ENCODE results near the gene SERTAD1.
"Not testable (repeated sequence)": the region's sequence is repeated elsewhere in the genome, so short reads cannot be mapped to it uniquely, and the experiment has no call there.

Gene SERTAD1

GRCh38 chr19:40411958-40412499, 13.8 kb downstream of the SERTAD1 start:
- no peaks in the 10 kb centered on the region for H3K36me3 Mint-ChIP-seq
- no peak overlapping the region for H3K4me3 Mint-ChIP-seq
- H3K27ac Mint-ChIP-seq: no peak overlapping the region
- H3K9me3 Mint-ChIP-seq: no peaks in the 10 kb centered on the region
- no peaks in the 10 kb centered on the region for H3K27me3 Mint-ChIP-seq
- DNase-seq (ENCODE audit: low spot score in 2 of 2) (no peak), ATAC-seq (ENCODE audit: low read depth) (no peak)
- H3K4me1 Mint-ChIP-seq: peaks cover 19% of the 10 kb centered on the region

GRCh38 chr19:40411125-40411842, 14.5 kb downstream of the SERTAD1 start:
- peak; percentile 45 for ATAC-seq (ENCODE audit: low read depth)
- H3K4me1 Mint-ChIP-seq: peaks cover 16% of the 10 kb centered on the region
- H3K27ac Mint-ChIP-seq: no peak overlapping the region
- H3K9me3 Mint-ChIP-seq: no peaks in the 10 kb centered on the region
- H3K36me3 Mint-ChIP-seq: no peaks in the 10 kb centered on the region
- H3K4me3 Mint-ChIP-seq: peak overlapping the region; percentile 50
- H3K27me3 Mint-ChIP-seq: no peaks in the 10 kb centered on the region
- DNase-seq (ENCODE audit: low spot score in 2 of 2): no peak

- Mint-ChIP-seq H3K4me1 (peaks cover 19% of the 10 kb centered on the region), H3K27me3 (no peaks in the 10 kb centered on the region), H3K4me3 (no peak overlapping the region), H3K36me3 (no peaks in the 10 kb centered on the region), H3K9me3 (no peaks in the 10 kb centered on the region), H3K27ac (no peak overlapping the region)
- no peak for DNase-seq (ENCODE audit: low spot score in 2 of 2)
- peak; percentile 70 for ATAC-seq (ENCODE audit: low read depth)
Measured at GRCh38 chr19:40410030-40410389, 15.8 kb downstream of the SERTAD1 start.

- H3K9me3 Mint-ChIP-seq; ATAC-seq (ENCODE audit: low read depth); DNase-seq (ENCODE audit: low spot score in 2 of 2); H3K27me3 Mint-ChIP-seq; H3K27ac Mint-ChIP-seq; H3K36me3 Mint-ChIP-seq; H3K4me3 Mint-ChIP-seq: not testable (repeated sequence)
- peaks cover 22% of the 10 kb centered on the region for H3K4me1 Mint-ChIP-seq
Measured at GRCh38 chr19:40408598-40408925, 17.2 kb downstream of the SERTAD1 start.

GRCh38 chr19:40407714-40408597, 17.8 kb downstream of the SERTAD1 start:
- peaks cover 23% of the 10 kb centered on the region for H3K4me1 Mint-ChIP-seq
- H3K27me3 Mint-ChIP-seq: no peaks in the 10 kb centered on the region
- H3K4me3 Mint-ChIP-seq: peak overlapping the region; percentile 22
- no peak for DNase-seq (ENCODE audit: low spot score in 2 of 2)
- no peaks in the 10 kb centered on the region for H3K36me3 Mint-ChIP-seq
- no peak for ATAC-seq (ENCODE audit: low read depth)
- no peaks in the 10 kb centered on the region for H3K9me3 Mint-ChIP-seq
- peak overlapping the region; percentile 32 for H3K27ac Mint-ChIP-seq

- peak; percentile 75 for ATAC-seq (ENCODE audit: low read depth)
- Mint-ChIP-seq H3K27me3 (peaks cover 2% of the 10 kb centered on the region), H3K27ac (no peak overlapping the region)
Measured at GRCh38 chr19:40403262-40403984, 22.4 kb downstream of the SERTAD1 start.

GRCh38 chr19:40400559-40400958, 25.2 kb downstream of the SERTAD1 start:
- DNase-seq (ENCODE audit: low spot score in 2 of 2): no peak
- Mint-ChIP-seq H3K36me3 (no peaks in the 10 kb centered on the region), H3K4me3 (no peak overlapping the region), H3K27ac (no peak overlapping the region), H3K9me3 (no peaks in the 10 kb centered on the region), H3K4me1 (peaks cover 14% of the 10 kb centered on the region), H3K27me3 (peaks cover 2% of the 10 kb centered on the region)
- no peak for ATAC-seq (ENCODE audit: low read depth)

More at GRCh38 chr19:40403262-40403984, 22.4 kb downstream of the SERTAD1 start:
- Mint-ChIP-seq H3K9me3 (no peaks in the 10 kb centered on the region), H3K4me1 (peaks cover 23% of the 10 kb centered on the region), H3K4me3 (peak overlapping the region; percentile 97), H3K36me3 (no peaks in the 10 kb centered on the region)
- peak; percentile 78 to 82 for DNase-seq (ENCODE audit: low spot score in 2 of 2)

GRCh38 chr19:40398417-40399131, 27.2 kb downstream of the SERTAD1 start:
- peaks cover 7% of the 10 kb centered on the region for H3K4me1 Mint-ChIP-seq
- DNase-seq (ENCODE audit: low spot score in 2 of 2): no peak
- ATAC-seq (ENCODE audit: low read depth): peak; percentile 49
- H3K9me3 Mint-ChIP-seq: no peaks in the 10 kb centered on the region
- H3K27me3 Mint-ChIP-seq: peaks cover 2% of the 10 kb centered on the region
- H3K4me3 Mint-ChIP-seq: no peak overlapping the region
- no peak overlapping the region for H3K27ac Mint-ChIP-seq
- no peaks in the 10 kb centered on the region for H3K36me3 Mint-ChIP-seq

GRCh38 chr19:40397568-40397906, 28.3 kb downstream of the SERTAD1 start:
- Mint-ChIP-seq H3K9me3 (no peaks in the 10 kb centered on the region), H3K4me1 (peaks cover 5% of the 10 kb centered on the region), H3K4me3 (no peak overlapping the region), H3K27me3 (peaks cover 2% of the 10 kb centered on the region), H3K36me3 (no peaks in the 10 kb centered on the region), H3K27ac (no peak overlapping the region)
- DNase-seq (ENCODE audit: low spot score in 2 of 2): no peak
- no peak for ATAC-seq (ENCODE audit: low read depth)

GRCh38 chr19:40396886-40397567, 28.8 kb downstream of the SERTAD1 start:
- Mint-ChIP-seq H3K36me3 (no peaks in the 10 kb centered on the region), H3K27ac (no peak overlapping the region), H3K9me3 (no peaks in the 10 kb centered on the region), H3K4me3 (no peak overlapping the region), H3K4me1 (peaks cover 5% of the 10 kb centered on the region), H3K27me3 (peaks cover 2% of the 10 kb centered on the region)
- ATAC-seq (ENCODE audit: low read depth): no peak
- no peak for DNase-seq (ENCODE audit: low spot score in 2 of 2)

GRCh38 chr19:40395956-40396355, 29.8 kb downstream of the SERTAD1 start:
- H3K36me3 Mint-ChIP-seq: no peaks in the 10 kb centered on the region
- peaks cover 5% of the 10 kb centered on the region for H3K4me1 Mint-ChIP-seq
- peaks cover 2% of the 10 kb centered on the region for H3K27me3 Mint-ChIP-seq
- no peaks in the 10 kb centered on the region for H3K9me3 Mint-ChIP-seq
- DNase-seq (ENCODE audit: low spot score in 2 of 2): no peak
- H3K27ac Mint-ChIP-seq: no peak overlapping the region
- no peak for ATAC-seq (ENCODE audit: low read depth)
- no peak overlapping the region for H3K4me3 Mint-ChIP-seq

- ATAC-seq (ENCODE audit: low read depth): no peak
- H3K4me1 Mint-ChIP-seq: peaks cover 5% of the 10 kb centered on the region
Measured at GRCh38 chr19:40394816-40395210, 31.0 kb downstream of the SERTAD1 start.

More at GRCh38 chr19:40394816-40395210, 31.0 kb downstream of the SERTAD1 start:
- peaks cover 5% of the 10 kb centered on the region for H3K27me3 Mint-ChIP-seq
- H3K4me3 Mint-ChIP-seq: no peak overlapping the region
- no peak overlapping the region for H3K27ac Mint-ChIP-seq
- no peak for DNase-seq (ENCODE audit: low spot score in 2 of 2)
- H3K36me3 Mint-ChIP-seq: no peaks in the 10 kb centered on the region
- no peaks in the 10 kb centered on the region for H3K9me3 Mint-ChIP-seq
